GM21423 (cell line): Measurements from ENCODE around the gene PLBD2.

Source experiments
- ATAC-seq: cut with Tn5 transposase; IDR thresholded peaks from one replicate; pipeline ENCODE4 v1.9.1; 2021; ENCODE audit warnings: mild to moderate bottlenecking, moderate library complexity; ENCODE audit not compliant: unreplicated experiment

Gene PLBD2

DNA sequence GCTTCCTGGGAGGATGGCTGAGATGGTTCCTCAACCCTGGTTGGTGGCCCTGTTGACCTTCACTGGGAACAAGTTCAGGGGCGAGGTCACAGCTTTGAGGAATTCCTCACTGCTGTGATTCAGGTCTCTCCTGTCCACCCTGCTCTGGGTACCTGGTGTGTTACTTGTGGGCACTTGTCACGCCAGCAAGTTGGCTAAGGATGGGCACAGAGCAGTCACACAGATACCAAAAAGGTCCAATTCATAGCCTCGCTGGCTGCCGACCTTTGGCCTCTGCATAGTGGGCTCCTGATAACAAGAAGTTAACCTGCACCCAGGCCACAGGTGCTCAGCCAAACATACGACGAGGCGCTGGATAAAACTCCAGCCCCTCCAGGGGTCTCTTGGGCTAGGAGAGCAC lies 34.1 kb downstream of the PLBD2 start:
- no peak for ATAC-seq

- no peak for ATAC-seq
Observed at GRCh38 chr12:113392988-113393579, 34.7 kb downstream of the PLBD2 start.

GRCh38 chr12:113393749-113394148 lies 35.4 kb downstream of the PLBD2 start:
- ATAC-seq = no peak

- no peak for ATAC-seq
Observed at GRCh38 chr12:113395119-113395518, 36.7 kb downstream of the PLBD2 start.

GRCh38 chr12:113396200-113396599 lies 37.8 kb downstream of the PLBD2 start:
- ATAC-seq = no peak

GRCh38 chr12:113396828-113397496 lies 38.6 kb downstream of the PLBD2 start:
- ATAC-seq = no peak

- no peak for ATAC-seq
Observed at GRCh38 chr12:113397497-113398197, 39.3 kb downstream of the PLBD2 start.

DNA sequence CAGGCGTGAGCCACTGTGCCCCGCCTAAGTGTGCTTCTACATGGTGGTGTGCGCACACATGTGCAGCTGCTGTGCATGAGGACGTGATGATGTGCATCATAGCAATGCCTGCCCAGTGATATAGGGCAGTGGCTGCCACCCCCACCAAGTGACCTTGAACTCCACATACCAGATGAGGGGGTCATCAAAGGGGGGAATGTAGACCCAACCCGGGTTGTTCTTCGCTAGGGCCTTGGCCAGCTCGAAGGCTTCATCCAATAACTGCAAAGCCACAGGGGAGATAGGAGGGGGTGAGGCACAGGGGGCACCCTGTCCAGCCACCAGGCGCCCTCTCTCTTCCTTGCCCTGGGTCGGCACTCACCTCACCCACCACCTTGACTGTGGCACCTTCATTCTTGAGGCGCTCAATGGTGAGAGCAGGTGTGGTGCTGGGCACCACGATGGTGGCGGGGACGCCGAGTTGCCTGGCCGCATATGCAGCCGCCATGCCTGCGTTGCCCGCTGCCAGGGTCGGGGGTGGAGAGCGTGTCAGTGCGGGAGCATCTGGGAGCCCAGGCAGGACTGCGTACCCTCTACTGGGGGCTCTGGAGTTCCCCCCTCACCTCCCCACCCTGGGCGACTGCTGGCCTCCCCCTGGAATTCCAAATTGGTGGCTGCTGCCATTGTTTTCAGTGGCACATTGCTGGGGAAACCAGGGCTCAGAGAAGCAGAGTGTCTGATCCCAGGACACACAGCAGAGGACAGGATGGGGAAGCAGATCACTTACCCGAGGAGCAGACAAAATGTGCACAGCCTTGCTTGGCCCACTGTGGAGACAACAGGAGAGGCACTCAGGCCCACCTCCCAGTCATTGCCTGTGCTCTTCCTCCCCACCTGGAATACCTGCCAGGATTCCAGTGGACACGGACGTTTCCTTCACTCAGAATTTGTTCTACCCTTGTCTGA lies 40.2 kb downstream of the PLBD2 start:
- ATAC-seq = no peak

DNA sequence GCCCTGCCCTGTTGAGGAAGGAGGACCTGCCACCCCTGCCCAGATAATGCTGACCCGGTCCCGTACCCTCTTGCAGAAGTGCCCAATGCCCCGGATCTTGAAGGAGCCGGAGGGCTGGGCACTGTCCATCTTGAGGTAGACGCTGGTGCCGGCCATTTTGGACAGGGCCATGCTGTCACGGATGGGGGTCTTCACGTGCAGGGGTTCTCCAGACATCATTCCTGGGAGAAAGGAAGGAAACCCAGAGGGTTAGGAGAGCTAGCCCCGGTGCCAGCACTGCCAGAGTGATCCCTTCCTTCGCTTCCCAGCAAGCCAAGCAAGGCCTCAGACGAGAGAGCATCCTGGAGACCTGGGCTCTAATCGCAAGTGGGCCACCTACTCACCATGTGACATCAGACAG lies 41.1 kb downstream of the PLBD2 start:
- ATAC-seq = no peak

GRCh38 chr12:113400362-113400761 lies 42.0 kb downstream of the PLBD2 start:
- ATAC-seq = no peak

DNA sequence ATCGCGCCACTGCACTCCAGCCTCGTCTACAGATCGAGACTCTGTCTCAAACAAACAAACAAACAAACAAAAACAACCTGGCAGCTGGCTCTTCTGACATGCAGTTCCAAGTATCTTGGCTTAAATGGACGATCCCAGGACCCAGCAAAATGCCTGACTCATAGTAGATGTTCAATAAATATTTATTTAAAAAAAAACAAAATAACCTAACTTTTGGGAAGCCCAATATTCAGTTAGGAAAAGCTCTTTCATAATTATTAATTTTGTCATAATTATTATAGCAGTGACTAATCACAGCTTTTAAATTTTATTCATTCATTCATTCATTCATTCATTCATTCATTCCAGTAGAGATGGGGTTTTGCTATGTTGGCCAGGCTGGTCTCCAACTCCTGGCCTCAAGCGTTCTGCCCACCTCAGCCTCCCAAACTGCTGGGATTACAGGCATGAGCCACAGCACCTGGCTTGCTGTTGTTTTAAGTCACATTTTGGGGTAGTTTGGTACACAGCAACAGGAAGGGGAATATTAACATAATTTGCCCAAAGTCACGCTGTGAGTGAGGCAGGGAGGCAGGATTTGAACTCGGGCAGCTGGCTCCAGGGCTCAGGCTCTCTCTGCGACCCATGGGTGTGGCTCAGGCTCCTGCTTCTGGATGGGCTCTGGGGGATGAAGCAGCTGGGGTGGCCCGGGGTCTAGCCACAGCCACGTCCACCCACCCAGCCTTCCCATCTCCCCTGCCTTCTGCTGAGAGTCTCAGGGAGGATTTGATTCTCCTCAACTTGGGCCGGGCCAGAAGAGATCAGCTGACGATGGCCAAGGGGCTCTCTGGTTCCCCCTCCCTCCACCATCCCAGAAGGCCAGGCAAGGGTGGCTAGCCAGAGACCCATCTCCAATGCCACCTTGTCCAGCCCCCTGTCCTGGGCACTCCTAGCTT lies 42.9 kb downstream of the PLBD2 start:
- ATAC-seq = no peak

DNA sequence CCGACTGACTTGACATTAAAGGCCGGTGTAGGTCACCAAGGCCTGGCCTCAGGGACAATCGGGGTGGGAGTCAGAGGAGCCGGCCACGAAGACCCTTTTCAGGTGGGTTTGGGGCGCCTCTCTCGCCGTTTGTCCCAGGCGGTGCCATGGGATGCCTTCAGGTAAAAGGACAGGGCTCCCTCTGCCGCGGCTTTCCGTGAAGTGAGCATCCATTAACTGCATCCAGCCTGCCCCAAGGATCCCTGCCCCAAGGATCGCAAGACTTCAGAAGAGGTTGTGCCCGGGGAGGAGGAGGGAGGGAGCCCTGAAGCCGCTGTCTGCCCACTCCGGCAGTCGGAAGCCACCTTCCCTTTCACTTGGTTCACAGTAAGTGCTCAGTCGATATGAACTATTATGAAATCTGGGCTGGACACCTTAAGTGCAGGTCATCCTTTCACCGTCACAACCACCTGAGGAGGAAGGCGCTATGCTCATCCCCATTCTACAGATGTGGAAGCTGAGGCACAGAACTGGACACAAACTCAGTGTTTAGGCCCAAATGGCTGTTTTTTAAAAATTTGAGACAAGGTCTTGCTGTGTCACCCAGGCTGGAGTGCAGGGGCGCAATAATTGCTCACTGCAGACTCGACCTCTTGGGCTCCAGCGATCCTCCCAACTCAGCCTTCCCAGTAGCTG lies 44.3 kb downstream of the PLBD2 start:
- ATAC-seq = no peak

DNA sequence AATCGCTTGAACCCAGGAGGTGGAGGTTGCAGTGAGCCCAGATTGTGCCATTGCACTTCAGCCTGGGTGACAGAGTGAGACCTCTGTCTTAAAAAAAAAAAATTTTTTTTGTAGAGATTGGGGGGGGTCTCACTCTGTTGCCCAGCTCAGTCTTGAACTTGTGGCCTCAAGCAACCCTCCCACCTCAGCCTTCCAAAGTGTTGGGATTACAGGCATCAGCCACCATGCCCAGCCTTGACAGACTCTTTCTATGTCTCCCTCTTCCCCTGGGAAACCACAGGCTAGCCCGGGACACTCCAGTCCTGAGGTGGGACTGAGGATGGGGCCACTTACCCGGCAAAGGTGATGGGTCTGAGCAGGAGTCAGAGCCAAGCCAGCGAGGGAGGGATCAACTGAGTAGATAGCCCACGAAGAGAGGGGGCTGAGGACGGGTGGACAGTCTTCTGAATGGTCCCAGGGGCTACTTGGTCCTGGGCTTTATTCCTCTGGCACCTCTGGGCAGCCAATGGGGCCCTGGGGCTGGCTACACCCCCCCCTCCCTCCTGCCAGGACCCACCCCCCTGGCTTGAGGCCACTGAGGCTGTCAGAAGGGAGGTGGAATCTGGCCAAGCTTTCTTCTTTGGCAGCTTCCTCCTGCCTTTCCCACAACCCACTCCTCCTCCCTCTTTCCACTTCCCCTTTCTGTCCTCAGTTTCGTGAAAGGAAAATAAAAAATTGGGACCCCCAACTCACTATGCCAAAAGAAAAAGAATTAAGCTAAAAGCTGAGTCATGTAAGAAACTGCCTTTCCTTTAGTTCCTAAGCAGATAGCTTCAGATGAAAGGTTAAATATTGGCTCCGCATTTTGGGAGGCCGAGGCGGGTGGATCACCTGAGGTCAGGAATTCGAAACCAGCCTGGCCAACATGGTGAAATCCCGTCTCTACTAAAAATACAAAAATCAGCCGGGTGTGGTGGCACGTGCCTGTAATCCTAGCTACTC lies 45.3 kb downstream of the PLBD2 start, which contains the start of gene SDS:
Gene SDS, minus strand, starts transcription at position 453 of the 981 bp plus-strand sequence. CDS start 4,179 bp downstream, outside the sequence.
- no peak for ATAC-seq

DNA sequence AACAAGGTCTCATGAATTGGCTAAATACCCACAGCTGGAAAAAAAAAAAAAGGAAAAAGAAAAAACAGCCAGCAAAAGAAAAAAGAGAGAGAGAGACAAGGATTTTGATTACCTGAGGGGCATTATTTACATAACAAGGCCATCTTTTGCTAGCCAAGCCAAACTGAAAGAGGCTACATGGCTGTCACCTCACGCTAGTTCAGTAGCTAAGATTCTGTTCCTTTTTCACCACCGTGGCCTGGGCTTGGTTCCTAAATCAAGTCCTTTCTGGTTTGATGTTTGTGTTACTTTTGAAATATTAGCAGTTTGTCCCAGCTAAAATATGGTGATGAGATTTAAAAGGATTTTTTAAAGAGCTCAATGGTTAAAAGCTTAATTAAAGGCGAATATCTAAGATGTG lies 47.3 kb downstream of the PLBD2 start:
- no peak for ATAC-seq

- no peak for ATAC-seq
Observed at GRCh38 chr12:113407931-113408600, 49.7 kb downstream of the PLBD2 start.

- no peak for ATAC-seq
Observed at GRCh38 chr12:113408756-113409298, 50.4 kb downstream of the PLBD2 start.

DNA sequence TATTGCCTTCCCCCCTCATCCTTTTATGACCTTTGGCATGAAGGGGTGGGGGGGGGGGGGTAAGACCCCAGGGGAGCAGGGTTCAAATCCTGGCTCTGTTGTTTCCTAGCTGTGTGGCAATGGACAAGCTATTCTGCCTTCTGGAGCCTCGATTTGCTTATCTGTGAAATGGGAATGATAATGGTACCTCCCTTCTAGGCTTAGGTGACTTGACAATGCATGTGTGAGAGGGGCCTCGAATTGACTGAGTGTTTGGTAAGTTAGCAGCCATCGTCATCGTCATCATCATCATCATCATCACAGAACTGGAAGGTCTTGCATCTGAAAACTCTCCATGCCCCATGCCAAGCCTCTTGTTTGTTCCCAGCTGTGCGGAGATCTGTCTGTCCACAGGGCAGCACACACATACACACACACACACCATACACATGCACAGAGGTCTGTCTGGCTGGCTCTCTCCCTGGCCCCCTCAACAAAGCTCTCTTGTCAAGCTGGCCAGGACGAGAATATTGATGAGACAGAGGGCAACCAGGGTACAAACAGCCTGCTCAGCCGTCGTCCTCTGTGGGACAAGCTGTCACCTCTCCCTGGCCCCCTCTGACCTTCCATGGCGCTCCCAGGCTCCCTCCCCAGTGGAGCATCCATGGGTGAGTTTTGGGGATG lies 51.2 kb downstream of the PLBD2 start:
- ATAC-seq = no peak
